ENCODE data around the gene FBXO2. TPM values are rescaled to one million over a fixed set of nuclear protein-coding genes. Genes with fewer than 3 reads are reported as not detected.

The FBXO2 gene
- total and polyA plus RNA-seq, 9 of the 15 experiments (the other 6 are each of a cell fraction or from before 2014, with no cell fraction given), result 0.04 to 1.9 (median 0.27) TPM

DNA sequence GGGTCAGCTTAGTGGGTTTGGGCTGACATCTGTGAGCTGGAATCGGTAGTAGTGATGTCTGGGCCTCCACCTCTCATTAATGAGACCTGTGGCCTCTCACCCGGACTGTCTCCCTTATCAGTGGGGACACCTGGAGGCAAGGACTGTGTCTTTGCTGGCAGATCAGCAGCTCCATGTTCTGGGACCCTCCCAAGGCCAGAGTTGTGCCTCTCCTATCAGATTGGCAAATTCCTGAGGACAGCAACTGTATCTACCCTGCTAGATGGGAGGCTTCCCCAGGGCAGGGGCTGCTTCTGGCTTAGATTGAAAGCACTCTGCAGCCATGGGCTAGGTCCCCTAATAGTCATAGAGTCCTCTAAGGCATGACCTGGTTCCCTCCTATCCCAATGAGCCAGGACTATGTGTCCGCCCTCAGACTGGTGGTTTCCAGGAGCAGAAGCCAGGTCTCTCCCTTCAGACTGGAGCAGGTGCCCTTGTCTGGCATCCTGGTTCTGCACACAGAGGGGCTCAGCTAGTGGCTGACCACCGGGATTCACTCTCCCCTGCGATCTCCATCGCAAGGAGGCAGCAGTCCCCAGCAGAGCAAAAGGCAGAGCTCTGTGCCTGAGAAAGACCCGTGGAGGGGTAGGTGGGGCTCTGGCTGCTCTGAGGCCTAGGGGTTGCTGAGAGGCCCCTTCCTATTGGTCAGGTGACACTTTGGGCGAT lies 43.1 kb upstream of the FBXO2 start (continued):
- TF ChIP-seq, protein P1, sequence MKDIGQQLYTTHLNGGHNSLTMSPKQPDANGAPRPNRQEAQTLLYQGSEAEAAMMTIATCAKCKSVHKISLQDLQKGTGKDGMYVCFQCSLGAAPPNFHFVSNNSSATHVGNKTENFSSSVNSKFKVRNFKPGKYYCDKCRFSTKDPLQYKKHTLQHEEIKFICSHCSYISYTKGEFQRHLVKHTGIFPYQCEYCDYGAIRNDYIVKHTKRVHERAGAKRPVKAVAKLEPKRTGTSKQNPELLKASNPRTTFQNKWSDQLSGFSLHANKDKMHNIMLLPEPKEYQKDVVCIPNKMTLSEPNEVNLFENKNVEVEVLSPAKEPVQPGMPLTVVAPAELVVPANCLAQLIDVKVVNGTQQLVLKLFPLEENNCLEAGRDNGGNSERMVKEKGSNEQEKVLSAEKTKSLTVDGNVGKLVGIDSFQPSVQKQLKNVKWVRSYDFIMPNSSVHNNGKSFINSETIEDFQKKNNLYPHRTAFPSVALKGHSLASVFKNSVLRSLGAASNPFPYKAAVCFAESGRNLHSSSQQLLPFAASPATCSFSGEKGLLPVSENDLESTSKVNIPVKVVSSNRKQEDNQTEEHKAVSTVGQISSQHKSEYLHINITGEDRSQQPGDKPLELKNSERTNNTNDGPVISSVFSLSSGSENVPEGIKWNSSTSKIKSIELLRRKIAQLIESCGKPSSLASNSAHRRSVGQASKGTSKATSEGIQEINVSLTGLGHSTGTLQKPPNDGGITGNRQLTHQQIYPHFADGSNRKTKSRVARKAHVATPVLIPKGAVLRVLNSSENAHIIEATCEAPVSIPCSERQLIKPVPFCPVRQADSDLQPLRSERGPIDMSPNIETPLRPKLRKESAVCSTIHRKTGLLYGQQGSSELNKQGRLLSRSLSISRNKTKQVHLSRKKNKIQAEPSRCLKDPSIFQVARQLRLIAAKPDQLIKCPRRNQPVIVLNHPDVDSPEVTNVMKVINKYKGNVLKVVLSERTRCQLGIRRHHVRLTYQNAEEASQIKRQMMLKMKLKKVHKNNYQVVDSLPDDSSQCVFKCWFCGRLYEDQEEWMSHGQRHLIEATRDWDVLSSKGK (CRISPR knock-in tag; IDR thresholded peaks at IDR 0.05), result no peak
- TF ChIP-seq KAT7 (CRISPR knock-in tag; IDR thresholded peaks at IDR 0.05; ENCODE audit: borderline replicate concordance), result no peak
- TF ChIP-seq MEIS2 (IDR thresholded peaks at IDR 0.05; ENCODE audit: partially characterized antibody), result peak; percentile 37
- no peak for TF ChIP-seq THRAP3 (IDR thresholded peaks at IDR 0.05; ENCODE audit: borderline replicate concordance)
- TF ChIP-seq L3MBTL2 (IDR thresholded peaks at IDR 0.05), result no peak
- TF ChIP-seq SMARCA4 (IDR thresholded peaks at IDR 0.05), result peak; percentile 59
- peak; percentile 60; the same call in 1 of the 2 replicates for TF ChIP-seq CTBP1 (IDR thresholded peaks at IDR 0.05; ENCODE audit: borderline replicate concordance)
- TF ChIP-seq, protein P2, sequence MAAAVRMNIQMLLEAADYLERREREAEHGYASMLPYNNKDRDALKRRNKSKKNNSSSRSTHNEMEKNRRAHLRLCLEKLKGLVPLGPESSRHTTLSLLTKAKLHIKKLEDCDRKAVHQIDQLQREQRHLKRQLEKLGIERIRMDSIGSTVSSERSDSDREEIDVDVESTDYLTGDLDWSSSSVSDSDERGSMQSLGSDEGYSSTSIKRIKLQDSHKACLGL (CRISPR knock-in tag; IDR thresholded peaks at IDR 0.05; ENCODE audit: borderline replicate concordance, poor library complexity, severe bottlenecking), result no peak
- no peak for TF ChIP-seq ELF4 (CRISPR knock-in tag; IDR thresholded peaks at IDR 0.05)
- TF ChIP-seq CREBBP (IDR thresholded peaks at IDR 0.05; ENCODE audit: low read depth, low read length), result no peak
- no peak for TF ChIP-seq HIVEP1 (CRISPR knock-in tag; IDR thresholded peaks at IDR 0.05)
- TF ChIP-seq RBM15 (IDR thresholded peaks at IDR 0.05; ENCODE audit: insufficient read depth, low read length), result no peak
- no peak for TF ChIP-seq FOXK1 (CRISPR knock-in tag; IDR thresholded peaks at IDR 0.05; ENCODE audit: borderline replicate concordance)
- TF ChIP-seq, protein P3, sequence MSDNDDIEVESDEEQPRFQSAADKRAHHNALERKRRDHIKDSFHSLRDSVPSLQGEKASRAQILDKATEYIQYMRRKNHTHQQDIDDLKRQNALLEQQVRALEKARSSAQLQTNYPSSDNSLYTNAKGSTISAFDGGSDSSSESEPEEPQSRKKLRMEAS (CRISPR knock-in tag; IDR thresholded peaks at IDR 0.05), result no peak
- no peak for TF ChIP-seq SRSF3 (IDR thresholded peaks at IDR 0.05; ENCODE audit: insufficient read depth, low read length)
- TF ChIP-seq ILF3 (IDR thresholded peaks at IDR 0.05; ENCODE audit: borderline replicate concordance), result no peak
- TF ChIP-seq, protein P4, sequence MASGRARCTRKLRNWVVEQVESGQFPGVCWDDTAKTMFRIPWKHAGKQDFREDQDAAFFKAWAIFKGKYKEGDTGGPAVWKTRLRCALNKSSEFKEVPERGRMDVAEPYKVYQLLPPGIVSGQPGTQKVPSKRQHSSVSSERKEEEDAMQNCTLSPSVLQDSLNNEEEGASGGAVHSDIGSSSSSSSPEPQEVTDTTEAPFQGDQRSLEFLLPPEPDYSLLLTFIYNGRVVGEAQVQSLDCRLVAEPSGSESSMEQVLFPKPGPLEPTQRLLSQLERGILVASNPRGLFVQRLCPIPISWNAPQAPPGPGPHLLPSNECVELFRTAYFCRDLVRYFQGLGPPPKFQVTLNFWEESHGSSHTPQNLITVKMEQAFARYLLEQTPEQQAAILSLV (tag; IDR thresholded peaks at IDR 0.05), result no peak
- no peak for TF ChIP-seq HNRNPH1 (optimal IDR thresholded peaks at IDR 0.05; ENCODE audit: low read depth, low read length)
- TF ChIP-seq, protein P5, sequence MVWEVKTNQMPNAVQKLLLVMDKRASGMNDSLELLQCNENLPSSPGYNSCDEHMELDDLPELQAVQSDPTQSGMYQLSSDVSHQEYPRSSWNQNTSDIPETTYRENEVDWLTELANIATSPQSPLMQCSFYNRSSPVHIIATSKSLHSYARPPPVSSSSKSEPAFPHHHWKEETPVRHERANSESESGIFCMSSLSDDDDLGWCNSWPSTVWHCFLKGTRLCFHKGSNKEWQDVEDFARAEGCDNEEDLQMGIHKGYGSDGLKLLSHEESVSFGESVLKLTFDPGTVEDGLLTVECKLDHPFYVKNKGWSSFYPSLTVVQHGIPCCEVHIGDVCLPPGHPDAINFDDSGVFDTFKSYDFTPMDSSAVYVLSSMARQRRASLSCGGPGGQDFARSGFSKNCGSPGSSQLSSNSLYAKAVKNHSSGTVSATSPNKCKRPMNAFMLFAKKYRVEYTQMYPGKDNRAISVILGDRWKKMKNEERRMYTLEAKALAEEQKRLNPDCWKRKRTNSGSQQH (CRISPR knock-in tag; IDR thresholded peaks at IDR 0.05), result no peak

Data from K562 (cell line).